GM21381 (cell line): ENCODE measurements around the gene ACLY.

Source experiments
- ATAC-seq: cut with Tn5 transposase; IDR thresholded peaks from one replicate; pipeline ENCODE4 v1.9.1; 2021; ENCODE audit warnings: mild to moderate bottlenecking, moderate library complexity; ENCODE audit not compliant: unreplicated experiment

Gene ACLY

DNA sequence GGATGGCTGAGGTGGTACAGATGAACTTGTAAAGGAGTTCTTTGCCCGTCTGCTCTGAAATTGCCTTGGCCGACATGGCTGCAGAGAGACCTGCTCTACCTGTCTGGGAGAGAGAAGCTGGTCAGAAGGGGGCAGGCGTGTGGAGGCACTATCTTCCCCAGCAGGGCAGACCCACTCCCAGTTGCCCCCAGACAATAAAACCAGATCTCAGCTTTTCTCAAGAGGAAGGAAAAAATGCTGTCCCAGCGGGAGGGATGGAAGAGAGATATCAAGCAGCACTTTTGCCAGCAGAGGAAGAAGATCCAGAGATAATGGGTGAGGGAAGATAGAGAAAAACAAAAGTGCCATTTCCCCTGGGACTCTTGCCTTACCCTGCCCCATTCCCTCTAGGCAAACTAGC lies 5.0 kb downstream of the ACLY start:
- no peak for ATAC-seq

DNA sequence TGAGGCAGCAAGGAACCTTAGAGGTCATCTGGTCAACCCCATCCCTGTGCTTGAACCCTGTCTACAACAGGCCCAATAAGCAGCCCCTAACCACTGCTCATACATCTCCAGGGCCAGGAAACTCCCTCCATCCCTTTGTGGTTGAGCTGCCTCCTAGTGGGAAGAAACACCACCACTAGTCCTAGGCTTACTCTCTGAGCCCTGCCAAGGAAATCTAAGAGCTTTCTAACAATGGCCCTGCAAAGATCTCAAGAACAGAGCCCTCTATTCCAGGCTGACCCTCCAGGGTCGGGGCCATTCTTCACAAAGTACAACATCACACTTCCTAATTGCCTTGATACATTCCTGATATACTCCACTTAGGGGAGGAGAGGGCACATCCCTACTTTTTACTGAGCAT lies 5.8 kb downstream of the ACLY start:
- ATAC-seq: no peak

DNA sequence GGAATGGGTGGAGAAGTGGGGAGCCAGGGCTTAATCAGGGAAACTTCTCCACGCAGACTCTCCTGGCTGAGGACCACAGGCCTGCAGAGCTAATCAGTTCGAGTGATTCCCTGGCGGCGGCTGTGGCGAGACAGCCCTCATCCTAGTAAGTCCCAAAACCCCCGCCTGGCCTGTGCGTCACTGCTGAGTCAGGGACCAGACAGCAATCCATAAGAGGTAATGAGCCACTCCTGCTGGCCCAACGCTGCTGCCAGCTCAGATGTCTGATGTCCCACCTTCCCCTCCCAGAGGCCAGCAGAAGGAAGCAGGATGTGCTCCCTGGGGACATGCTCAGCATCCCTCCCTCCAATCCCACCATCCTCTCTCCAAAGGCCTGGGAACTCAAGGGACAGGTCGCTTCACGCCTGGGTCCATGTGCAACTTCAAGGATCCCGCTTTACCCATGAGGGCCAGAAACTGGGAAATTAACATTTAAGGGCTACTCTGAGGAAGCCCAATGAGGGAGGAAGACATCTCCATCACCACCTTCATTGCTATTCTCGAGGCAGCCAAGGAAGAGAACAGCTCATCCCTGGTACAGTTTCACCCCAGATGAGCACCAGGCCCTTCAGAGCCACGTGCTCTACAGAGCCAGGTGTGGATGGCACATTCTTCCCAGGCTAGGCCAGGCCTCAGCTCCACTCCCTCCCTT lies 7.9 kb downstream of the ACLY start:
- ATAC-seq: no peak

- no peak for ATAC-seq
Measured at GRCh38 chr17:41909088-41909487, 9.7 kb downstream of the ACLY start.

DNA sequence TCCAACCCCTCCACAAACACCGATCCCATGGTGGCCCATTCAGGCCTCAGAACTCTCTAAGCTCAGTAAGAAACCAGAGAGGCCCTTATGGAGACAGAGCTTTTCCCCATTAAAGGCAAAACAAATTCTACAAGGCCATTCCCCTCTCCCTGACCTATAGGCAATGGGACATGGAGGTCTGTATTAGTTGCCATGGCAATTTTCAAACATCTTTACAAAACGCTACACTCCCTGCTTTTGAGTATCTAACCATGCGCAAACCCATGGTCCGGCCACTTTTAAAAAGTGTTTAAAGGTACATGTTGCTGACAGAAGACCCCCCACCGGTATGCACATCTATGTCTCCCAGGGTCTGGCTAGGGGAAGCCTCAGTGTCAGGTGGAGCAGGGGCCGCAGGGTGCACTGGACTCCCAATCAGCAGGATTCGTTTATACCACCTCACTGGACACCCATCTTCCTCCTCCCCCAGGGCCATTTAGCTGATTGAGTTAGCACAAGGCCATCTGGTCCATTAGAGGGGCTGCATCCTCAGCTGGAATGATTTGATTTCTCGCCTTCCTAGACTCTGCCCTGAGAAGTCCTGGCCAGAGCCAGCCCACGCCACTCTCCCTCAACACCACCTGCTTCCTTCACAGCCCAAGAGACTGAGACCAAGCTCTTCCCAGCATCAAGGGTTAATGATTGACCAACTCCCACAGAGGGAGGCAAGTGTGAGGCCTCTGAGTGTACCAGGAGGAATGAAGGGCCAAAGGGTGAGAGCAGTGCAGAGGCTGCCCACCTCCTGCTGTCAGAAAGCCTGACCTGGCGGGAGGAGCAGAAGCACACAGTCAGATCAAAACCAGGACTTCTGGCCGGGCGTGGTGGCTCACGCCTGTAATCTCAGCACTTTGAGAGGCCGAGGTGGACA lies 10.9 kb downstream of the ACLY start:
- ATAC-seq: no peak

- ATAC-seq: no peak
Measured at GRCh38 chr17:41907185-41907556, 11.6 kb downstream of the ACLY start.

DNA sequence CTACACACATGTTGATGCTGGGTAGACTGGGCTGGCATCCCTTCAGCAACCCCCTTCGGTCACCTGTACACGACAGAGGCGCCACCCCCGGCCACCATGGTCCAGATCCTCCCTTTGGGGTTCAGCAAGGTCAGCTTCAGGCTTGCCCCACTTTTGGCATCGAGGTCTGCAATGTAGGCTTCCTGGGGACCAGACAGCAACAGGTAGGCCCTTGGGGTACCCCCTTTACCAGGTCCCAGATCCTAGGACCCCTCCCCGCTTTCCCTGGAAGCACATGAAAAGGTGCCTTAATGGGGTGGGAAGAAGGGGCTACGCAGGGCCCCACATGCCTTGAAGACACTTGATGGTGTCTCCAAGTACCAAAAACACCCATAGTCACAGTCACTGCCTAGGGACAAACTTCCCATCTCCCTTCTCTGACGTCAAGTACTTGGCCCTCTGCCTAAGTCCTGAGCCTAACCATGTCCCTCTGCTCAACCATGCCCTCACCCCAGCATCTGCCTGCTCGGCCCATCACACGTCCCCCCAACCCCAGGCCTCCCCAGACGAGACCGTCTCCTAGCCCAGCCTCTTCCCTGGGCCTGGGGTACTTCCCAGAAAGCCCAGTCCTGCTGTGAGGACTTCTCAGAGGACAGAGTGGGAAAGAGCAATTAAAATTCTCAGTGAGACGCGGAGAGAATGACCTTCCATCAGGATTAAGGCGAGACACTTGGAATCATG lies 12.1 kb downstream of the ACLY start:
- ATAC-seq: no peak

DNA sequence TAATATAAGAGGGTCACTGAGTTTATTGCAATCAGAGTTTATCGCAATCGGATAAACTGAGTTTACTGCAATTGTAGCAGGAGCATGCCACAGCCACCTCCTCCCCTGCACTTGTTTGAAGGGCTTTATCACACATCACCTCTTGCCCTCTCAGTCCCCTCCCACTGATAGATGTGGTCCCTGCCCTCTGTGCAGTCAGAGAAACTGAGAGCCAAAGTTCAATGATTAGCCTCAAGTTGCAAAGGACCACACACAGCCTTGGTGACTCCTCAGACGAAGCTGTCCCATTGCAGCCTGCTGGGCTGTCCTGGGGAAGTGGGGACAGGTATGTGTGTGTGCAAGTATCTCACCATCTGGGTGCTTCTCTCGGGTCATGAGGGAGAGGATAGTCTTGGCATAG lies 13.6 kb downstream of the ACLY start:
- ATAC-seq: no peak

GRCh38 chr17:41904242-41904841 lies 14.4 kb downstream of the ACLY start:
- no peak for ATAC-seq

- no peak for ATAC-seq
Measured at GRCh38 chr17:41901646-41902045, 17.1 kb downstream of the ACLY start.

DNA sequence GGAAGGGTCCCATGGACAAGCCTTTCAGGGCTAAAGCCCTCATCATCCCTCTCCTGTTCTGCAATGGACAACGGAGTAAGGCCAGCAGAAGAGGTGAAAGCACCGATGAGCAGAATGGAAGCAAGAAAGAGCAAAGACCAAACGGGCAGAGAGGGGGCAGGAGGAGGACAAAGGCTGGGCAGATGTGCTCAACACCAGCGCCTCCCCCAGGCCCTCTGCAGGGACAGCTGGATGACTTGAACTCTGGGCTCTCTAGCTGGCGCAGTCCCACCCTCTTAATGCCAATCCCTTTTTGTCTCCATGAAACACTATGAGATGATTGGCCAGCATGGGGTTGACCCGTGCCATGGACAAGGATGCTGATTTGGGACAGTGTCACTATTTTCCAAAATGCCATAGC lies 22.0 kb downstream of the ACLY start:
- no peak for ATAC-seq

GRCh38 chr17:41895617-41896016 lies 23.1 kb downstream of the ACLY start:
- no peak for ATAC-seq

DNA sequence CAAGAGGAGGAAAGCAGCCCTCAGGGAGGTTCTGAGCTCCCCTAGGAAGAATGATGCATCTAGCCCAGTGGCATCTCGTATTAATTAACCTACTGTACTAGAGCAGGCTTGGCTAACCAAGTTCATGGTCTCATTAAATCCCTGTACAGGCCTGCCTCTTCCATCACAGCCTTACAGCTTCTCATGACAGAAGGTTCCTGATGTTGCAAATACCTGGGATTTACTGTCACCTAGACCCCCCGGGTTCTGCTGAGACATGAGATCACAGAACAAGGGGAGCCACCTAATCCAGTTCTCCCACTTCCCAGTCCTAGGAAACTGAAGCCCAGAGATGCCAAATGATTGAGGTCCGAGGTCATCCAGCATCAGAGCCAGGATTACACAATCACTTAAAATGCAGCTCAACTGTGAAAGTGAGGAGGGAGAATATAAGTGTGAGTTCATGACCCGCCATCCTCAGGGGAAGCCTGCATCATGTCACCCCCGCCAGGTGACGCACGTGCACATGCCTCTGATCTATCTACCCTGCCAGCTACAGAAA lies 23.9 kb downstream of the ACLY start:
- ATAC-seq: no peak

DNA sequence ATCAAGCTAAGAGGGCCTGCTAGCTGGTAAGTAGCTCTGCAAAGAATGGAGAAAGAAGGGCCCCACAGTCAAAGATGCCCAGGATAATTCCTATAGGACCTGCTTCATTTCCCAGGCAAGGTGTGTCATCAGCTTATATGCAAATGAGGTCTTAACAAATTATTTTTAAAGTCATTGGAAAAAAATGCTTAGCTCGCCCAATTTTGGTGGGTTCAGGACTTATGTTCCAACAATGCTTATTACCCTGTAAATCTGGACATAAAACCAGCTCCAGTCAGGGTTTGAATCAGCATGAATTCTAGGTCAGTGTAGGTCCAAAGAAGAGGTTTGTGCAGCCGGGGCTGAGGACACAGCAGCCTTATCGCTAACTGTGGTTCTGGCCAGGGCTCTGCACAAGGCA lies 25.4 kb downstream of the ACLY start:
- no peak for ATAC-seq

DNA sequence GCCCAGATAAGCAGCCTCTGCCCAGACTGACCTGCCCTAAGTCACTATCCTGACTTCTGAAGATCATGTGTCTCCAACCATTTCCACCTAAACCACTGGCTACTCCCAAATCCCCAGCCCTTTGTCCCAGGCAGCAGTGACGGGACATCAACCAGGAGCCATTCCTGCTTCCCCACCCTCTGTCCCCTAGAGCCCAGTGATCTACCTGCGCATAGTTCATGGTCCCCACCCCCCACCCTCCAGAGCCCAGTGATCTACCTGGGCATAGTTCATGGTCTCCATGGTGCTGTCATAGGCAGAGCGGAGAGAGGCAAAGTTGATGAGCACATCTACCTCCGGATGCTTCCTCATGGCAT lies 26.8 kb downstream of the ACLY start:
- ATAC-seq: no peak

GRCh38 chr17:41891135-41892020 lies 27.4 kb downstream of the ACLY start:
- ATAC-seq: no peak

GRCh38 chr17:41888332-41888965 lies 30.3 kb downstream of the ACLY start:
- ATAC-seq: no peak

GRCh38 chr17:41885733-41886132 lies 33.0 kb downstream of the ACLY start:
- ATAC-seq: no peak

DNA sequence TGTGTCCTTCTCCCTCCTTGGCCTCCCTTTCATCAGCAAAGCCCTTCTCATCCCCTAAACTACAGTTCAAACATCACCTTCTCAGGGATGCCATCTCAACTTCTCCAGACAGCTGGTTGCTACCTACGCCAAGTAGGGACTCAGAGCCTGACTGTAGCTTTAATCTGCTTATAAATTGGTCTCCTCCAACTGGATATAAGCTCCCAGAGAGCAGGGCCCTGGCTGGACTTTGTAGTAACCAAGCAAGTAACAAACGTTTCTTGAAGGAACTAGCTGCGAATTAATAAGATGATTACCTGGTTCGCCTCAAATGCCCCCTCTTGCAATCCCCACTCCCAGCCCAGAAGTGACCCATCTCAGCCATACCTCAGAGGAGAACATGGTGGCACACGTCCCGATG lies 36.0 kb downstream of the ACLY start:
- ATAC-seq: no peak

GRCh38 chr17:41880130-41880529 lies 38.6 kb downstream of the ACLY start:
- no peak for ATAC-seq
